OCI-LY7 (cell line): ENCODE data around the gene PCIF1. TPM values are rescaled to one million over a fixed set of nuclear protein-coding genes. Genes with fewer than 3 reads are reported as not detected.
A peak's percentile ranks its signal among the peaks of the same experiment; 100 is the strongest.

ENCODE experiments used
- BruUV-seq: library from RNA; stranded (reverse); fragments of 400-500 nt; replicated peaks from 2 replicates; lab custom pipeline; 2021; lab: Mats Ljungman, UMichigan
- CTCF ChIA-PET: fragments of 300-600 bp; sonication (Branson Sonifier 250); formaldehyde crosslinking; loops from one replicate; lab custom pipeline; 2022; ENCODE audit warnings: antibody characterized with exemption; ENCODE audit not compliant: unreplicated experiment; lab: Charles Lee
- POLR2A ChIA-PET: fragments of 300-600 bp; sonication (Branson Sonifier 250); formaldehyde crosslinking; loops from one replicate; lab custom pipeline; 2022; ENCODE audit warnings: antibody characterized with exemption; lab: Charles Lee
- DNase-seq: peaks from one replicate; pipeline ENCODE4 v3.0.0-alpha.2; 2015; ENCODE audit warnings: low spot score
- H2AFZ ChIP-seq: fragments of 200-600 bp; sonication (generic), shearing (Covaris generic); 2 replicates; pipeline ENCODE4 v1.6.1; 2014; ENCODE audit warnings: mild to moderate bottlenecking, antibody characterized with exemption, low read length, moderate library complexity
- H3K27ac ChIP-seq: fragments of 200-600 bp; sonication (generic); 2 replicates; pipeline ENCODE4 v1.5.1; 2014; ENCODE audit warnings: mixed run types, low read depth, mild to moderate bottlenecking, moderate library complexity, low read length, inconsistent platforms; ENCODE audit not compliant: poor library complexity, severe bottlenecking
- H3K36me3 ChIP-seq: fragments of 200-600 bp; sonication (generic); 2 replicates; pipeline ENCODE4 v1.6.1; 2014; ENCODE audit warnings: mild to moderate bottlenecking, antibody characterized with exemption, low read length, moderate library complexity, mixed read lengths; ENCODE audit not compliant: insufficient read depth
- H3K4me1 ChIP-seq: fragments of 200-600 bp; sonication (generic); 2 replicates; pipeline ENCODE4 v1.5.1; 2014; ENCODE audit warnings: mild to moderate bottlenecking, low read length; ENCODE audit not compliant: insufficient read depth, poor library complexity, severe bottlenecking
- H3K4me2 ChIP-seq: fragments of 200-600 bp; sonication (generic); 2 replicates; pipeline ENCODE4 v1.6.1; 2014; ENCODE audit warnings: mild to moderate bottlenecking, low read length
- H3K4me3 ChIP-seq: fragments of 200-600 bp; sonication (generic); 2 replicates; pipeline ENCODE4 v1.5.1; 2014; ENCODE audit warnings: mild to moderate bottlenecking, low read depth, low read length; ENCODE audit not compliant: poor library complexity, severe bottlenecking
- H3K79me2 ChIP-seq: fragments of 200-600 bp; sonication (generic); 2 replicates; pipeline ENCODE4 v1.6.1; 2016; ENCODE audit warnings: low read depth, mild to moderate bottlenecking, low read length, moderate library complexity, mixed read lengths; ENCODE audit not compliant: insufficient read depth
- H3K9me2 ChIP-seq: fragments of 200-600 bp; sonication (generic); 2 replicates; pipeline ENCODE4 v1.6.1; 2016; ENCODE audit warnings: mild to moderate bottlenecking, low read length, mixed read lengths; ENCODE audit not compliant: insufficient read depth
- H3K9me3 ChIP-seq: fragments of 200-600 bp; sonication (generic); 2 replicates; pipeline ENCODE4 v1.6.1; 2014; ENCODE audit warnings: mild to moderate bottlenecking, mixed run types, low read length, mixed read lengths
- H4K20me1 ChIP-seq: fragments of 200-600 bp; sonication (generic); 2 replicates; pipeline ENCODE4 v1.6.1; 2014; ENCODE audit warnings: mild to moderate bottlenecking, antibody characterized with exemption, low read length, moderate library complexity, mixed read lengths; ENCODE audit not compliant: insufficient read depth
- CTCF ChIP-seq: fragments of 200-600 bp; sonication (generic); conservative IDR thresholded peaks from 2 replicates; pipeline ENCODE4 v1.5.1; 2014; ENCODE audit warnings: mild to moderate bottlenecking, antibody characterized with exemption, low read length, moderate library complexity, mixed read lengths
- EZH2phosphoT487 ChIP-seq: fragments of 200-600 bp; sonication (generic); IDR thresholded peaks from 2 replicates; pipeline ENCODE4 v1.6.1; 2018; ENCODE audit warnings: low read depth, borderline replicate concordance, mild to moderate bottlenecking, mixed run types, antibody characterized with exemption, low read length, moderate library complexity, mixed read lengths
- intact Hi-C: fragments of 100-400 bp; cut with micrococcal nuclease; formaldehyde crosslinking; loops from one replicate; pipeline ENCODE4 v1.10.0; 2022; ENCODE audit not compliant: unreplicated experiment
- total RNA-seq, 2 experiments: library from RNA; depleted of rRNA in 1 of 2; stranded (reverse); fragments of >200 nt in 1 of 2; shearing (Covaris generic) in 1 of 2; gene quantifications; 2 replicates each; pipeline ENCODE4 v1.2.3, GENCODE V29; 2014 to 2022

The PCIF1 gene
- total RNA-seq, 2 experiments from 2014 or later = 21.2 to 40.6 TPM

DNA sequence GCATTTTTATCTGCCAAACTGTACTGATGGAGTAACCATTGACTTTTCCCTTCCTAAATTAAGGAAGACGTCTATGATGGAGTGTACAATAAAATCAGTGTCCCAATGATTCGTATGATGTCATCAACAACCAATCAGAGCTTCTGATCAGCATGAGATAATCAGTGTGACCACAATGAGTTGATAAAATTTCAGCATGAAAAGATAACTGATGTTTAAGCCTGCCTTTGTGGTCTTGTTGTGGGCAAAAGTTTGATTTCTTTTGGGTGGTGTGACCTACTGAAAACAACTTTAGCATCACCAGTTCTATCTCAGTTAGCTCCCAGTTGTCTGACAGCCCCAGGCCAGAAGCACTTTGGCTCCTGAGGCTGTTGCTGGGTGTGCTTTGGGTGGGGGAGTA is 3.3 kb downstream of the PCIF1 start:
- no peak for DNase-seq
- ChIA-PET POLR2A (no interaction called here), CTCF (no interaction called here)
- Histone ChIP-seq H3K4me1 (peaks cover 8% of the 10 kb centered on the region), H4K20me1 (no peaks in the 10 kb centered on the region), H3K4me3 (no peak overlapping the region), H3K36me3 (peaks cover 53% of the 10 kb centered on the region), H3K9me2 (no peaks in the 10 kb centered on the region), H3K27ac (no peak overlapping the region), H3K4me2 (no peak overlapping the region), H2AFZ (no peak overlapping the region), H3K79me2 (peaks cover 23% of the 10 kb centered on the region), H3K9me3 (no peaks in the 10 kb centered on the region)
- TF ChIP-seq EZH2phosphoT487 = no peak
- no peak for TF ChIP-seq CTCF
- intact Hi-C loops = no loop called here
- BruUV-seq = TSS peak; percentile 7

DNA sequence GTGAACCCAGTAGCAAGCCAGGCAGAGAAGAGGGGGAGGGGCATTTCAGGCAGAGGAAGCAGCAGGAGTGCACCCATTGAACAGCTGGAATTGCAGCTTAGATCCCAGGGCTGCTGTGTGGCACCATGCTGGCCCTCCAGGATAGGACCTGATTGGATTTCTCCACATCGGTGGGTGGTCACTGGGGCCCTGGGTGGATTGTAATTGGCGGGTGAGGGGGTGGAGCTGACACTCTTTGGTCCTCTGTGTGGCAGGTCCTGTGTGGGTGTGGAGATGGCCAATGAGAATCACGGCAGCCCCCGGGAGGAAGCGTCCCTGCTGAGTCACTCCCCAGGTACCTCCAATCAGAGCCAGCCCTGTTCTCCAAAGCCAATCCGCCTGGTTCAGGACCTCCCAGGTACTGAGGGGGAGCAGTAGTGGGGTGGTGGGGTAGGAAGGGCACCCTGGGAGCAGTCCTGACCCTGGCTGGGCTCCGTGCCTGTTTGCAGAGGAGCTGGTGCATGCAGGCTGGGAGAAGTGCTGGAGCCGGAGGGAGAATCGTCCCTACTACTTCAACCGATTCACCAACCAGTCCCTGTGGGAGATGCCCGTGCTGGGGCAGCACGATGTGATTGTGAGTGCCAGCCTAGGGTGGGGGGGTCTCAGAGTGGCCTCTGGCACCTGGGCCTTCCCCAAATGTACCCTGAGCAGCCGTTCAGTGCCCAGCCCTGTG is 4.4 kb downstream of the PCIF1 start:
- no peak overlapping the region for H3K4me2 ChIP-seq
- ChIA-PET CTCF (no interaction called here), POLR2A (interaction anchor here (0.7 kb wide), 1 partner anchor 31 kb away, joined by 4 read pairs; no protein-coding TSS in a partner anchor)
- no peak overlapping the region for H3K4me3 ChIP-seq
- H3K36me3 ChIP-seq = peaks cover 64% of the 10 kb centered on the region
- no peak for DNase-seq
- H3K27ac ChIP-seq = no peak overlapping the region
- H3K4me1 ChIP-seq = no peaks in the 10 kb centered on the region
- no TSS peak for BruUV-seq
- peaks cover 23% of the 10 kb centered on the region for H3K79me2 ChIP-seq
- H3K9me3 ChIP-seq = no peaks in the 10 kb centered on the region
- no peaks in the 10 kb centered on the region for H3K9me2 ChIP-seq
- no peaks in the 10 kb centered on the region for H4K20me1 ChIP-seq
- TF ChIP-seq EZH2phosphoT487 = no peak
- no peak for TF ChIP-seq CTCF
- intact Hi-C loops = no loop called here
- H2AFZ ChIP-seq = no peak overlapping the region

DNA sequence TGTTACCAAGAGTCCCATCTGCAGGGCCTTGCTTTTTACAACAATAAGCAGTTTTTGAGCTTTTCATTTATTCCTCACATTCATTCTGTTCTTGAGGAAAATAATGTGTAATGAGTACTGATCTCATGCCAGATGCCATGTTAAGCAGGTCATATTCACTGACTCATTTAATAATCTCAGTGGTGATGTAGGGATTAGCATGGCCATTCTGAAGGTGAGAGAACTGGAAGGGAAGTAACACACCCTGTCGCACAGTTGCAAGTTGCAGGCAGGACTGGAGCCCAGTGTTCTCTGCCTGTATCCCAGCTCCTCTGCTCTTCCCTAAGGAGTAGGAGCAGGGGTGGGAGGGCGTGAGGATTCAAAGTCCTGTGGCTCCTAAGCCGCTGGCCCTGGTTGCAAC is 5.6 kb downstream of the PCIF1 start:
- CTCF ChIA-PET = no interaction called here
- POLR2A ChIA-PET = no interaction called here
- BruUV-seq = no TSS peak

More for the DNA sequence above, 5.6 kb downstream of the PCIF1 start:
- H3K9me3 ChIP-seq = no peaks in the 10 kb centered on the region
- no peak overlapping the region for H3K4me2 ChIP-seq
- no peak for DNase-seq
- peaks cover 76% of the 10 kb centered on the region for H3K36me3 ChIP-seq
- H3K79me2 ChIP-seq = peaks cover 23% of the 10 kb centered on the region
- no peak overlapping the region for H2AFZ ChIP-seq
- H4K20me1 ChIP-seq = no peaks in the 10 kb centered on the region
- no peaks in the 10 kb centered on the region for H3K4me1 ChIP-seq
- no peaks in the 10 kb centered on the region for H3K9me2 ChIP-seq
- intact Hi-C loops = no loop called here
- TF ChIP-seq CTCF = no peak
- no peak for TF ChIP-seq EZH2phosphoT487
- H3K4me3 ChIP-seq = no peak overlapping the region
- H3K27ac ChIP-seq = no peak overlapping the region
